Ovary (tissue), 10 donors: Measurements from ENCODE around the gene DNAJA3. TPM values are rescaled to one million over a fixed set of nuclear protein-coding genes. Genes with fewer than 3 reads are reported as not detected.

ENCODE experiments used
- DNase-seq, 5 donors: peaks; one replicate each; pipeline ENCODE4 v3.0.0-alpha.2; 2019 to 2020
- H3K27ac ChIP-seq, 2 donors: fragments of 200-600 bp; one replicate each; pipeline versions ENCODE4 v1.5.1 to v1.8.0; 2019 to 2022
- H3K27me3 ChIP-seq: fragments of 200-600 bp; one replicate; pipeline ENCODE4 v1.8.0; 2022
- H3K36me3 ChIP-seq: fragments of 200-600 bp; sonication (generic); one replicate; pipeline ENCODE4 v1.5.1; 2019
- H3K4me1 ChIP-seq: one replicate; pipeline ENCODE4 v1.8.1; 2013; ENCODE audit warnings: mild to moderate bottlenecking, moderate library complexity; ENCODE audit not compliant: insufficient read depth
- H3K4me3 ChIP-seq: fragments of 200-600 bp; sonication (generic); one replicate; pipeline ENCODE4 v1.5.1; 2017
- H3K9me3 ChIP-seq, 2 donors: fragments of 200-600 bp in 1 of 2; sonication (generic) in 1 of 2; one replicate each; pipeline versions ENCODE4 v1.5.1 to v1.8.1; 2013 to 2019; ENCODE audit warnings: mild to moderate bottlenecking in 1 of 2, moderate library complexity in 1 of 2
- CTCF ChIP-seq, 3 donors: fragments of 450-650 bp in 2 of 3; fragments of 200-600 bp in 1 of 3; IDR thresholded peaks; one replicate each; pipeline versions ENCODE4 v1.5.1 to v1.8.0; 2016 to 2022; ENCODE audit warnings: antibody characterized with exemption in 3 of 3, mild to moderate bottlenecking in 1 of 3
- EP300 ChIP-seq: sonication (generic); formaldehyde crosslinking; IDR thresholded peaks from one replicate; pipeline ENCODE4 v1.6.1; 2017; ENCODE audit warnings: antibody characterized with exemption
- POLR2A ChIP-seq: fragments of 450-650 bp; IDR thresholded peaks from one replicate; pipeline ENCODE4 v1.6.1; 2017; ENCODE audit warnings: antibody characterized with exemption, mild to moderate bottlenecking, moderate library complexity
- WGBS, 3 donors: extraction: QIAGEN DNeasy Blood & Tissue Kit in 1 of 3; methylation state at CpG; one replicate each; pipeline versions ENCODE4 v1.1.5 to v1.1.7; 2013 to 2017; 5-methylcytosine and 5-hydroxymethylcytosine counted together
- intact Hi-C, 4 donors: fragments of 100-400 bp; cut with DNase I; formaldehyde crosslinking; loops; one replicate each; pipeline versions ENCODE4 v1.11.0 to v1.15.1; 2022 to 2023
- long read RNA-seq, 3 donors: library from polyadenylated mRNA in 2 of 3; unstranded in 2 of 3; transcript quantifications; one replicate each; pipeline ENCODE4 v2.0.0 and lab custom pipeline, GENCODE V29; 2021 to 2026
- polyA plus RNA-seq, 2 donors: library from polyadenylated mRNA; stranded (reverse); fragments of 200-250 nt in 1 of 2; fragments of 350-450 nt in 1 of 2; fragmentation: Illumina TruSeq in 1 of 2; extraction: RNeasy Lipid Tissue Mini Kit (QIAGEN cat#74804) in 1 of 2; gene quantifications; one replicate each; pipeline ENCODE4 v1.2.3, GENCODE V29; 2013 to 2014
- total RNA-seq, 7 donors: library from RNA; depleted of rRNA in 2 of 7; stranded (reverse); fragments of >200 nt in 2 of 7; fragmentation: NEBNext Ultra II Directional in 3 of 7; extraction: Animal tissue kit (Norgen Biotek cat#: 25700) in 3 of 7; gene quantifications; one replicate each; pipeline versions ENCODE4 v1.1.0 to v1.2.4, GENCODE V29; 2016 to 2023
- donor health status: DM: no; HTN: no; CAD: no; lungs with moderate emphysema.
- donor health status: DM: no; HTN: no; CAD: no.
- donor health status: Bipolar disorder and iron deficiency.
- donor health status: DM: yes; HTN: yes; CAD: no.
- donor health status: DM: no; HTN: no; CAD: no.
- donor health status: DM: yes; HTN: yes; CAD: no.

Gene DNAJA3
- 10 to 100 TPM; 32.5 to 47.0 (median 39.0) TPM for total RNA-seq
- polyA plus RNA-seq: 10 to 100 TPM; 26.4 to 35.0 TPM
- long read RNA-seq, donor 1, transcript DNAJA3-202 (11 exons, 2,591 nt): major isoform, 180 of 279 reads
- long read RNA-seq, donor 1, transcript DNAJA3-201 (12 exons, 2,763 nt): minor isoform, 65 of 279 reads
- long read RNA-seq, donor 1, partial matches to known transcripts: 10 of 279 reads
- long read RNA-seq, donor 1, other reads (novel, unspliced or antisense): 22 of 279 reads
- long read RNA-seq, donor 2, transcript DNAJA3-202 (11 exons, 2,591 nt): major isoform, 14 of 43 reads
- long read RNA-seq, donor 2, transcript DNAJA3-201 (12 exons, 2,763 nt): minor isoform, 12 of 43 reads
- long read RNA-seq, donor 2, transcript DNAJA3-208 (3 exons, 403 nt): minor isoform, 6 of 43 reads
- long read RNA-seq, donor 2, partial matches to known transcripts: 10 of 43 reads
- long read RNA-seq, donor 2, other reads (novel, unspliced or antisense): 0 of 43 reads
- long read RNA-seq, donor 3, transcript DNAJA3-202 (11 exons, 2,591 nt): major isoform, 70 of 119 reads
- long read RNA-seq, donor 3, transcript DNAJA3-201 (12 exons, 2,763 nt): minor isoform, 31 of 119 reads
- long read RNA-seq, donor 3, partial matches to known transcripts: 7 of 119 reads
- long read RNA-seq, donor 3, other reads (novel, unspliced or antisense): 11 of 119 reads

- H3K27ac ChIP-seq: peak within 1 kb of the TSS; percentile 89 to 97
- no peak for TF ChIP-seq EP300
- peak; percentile 74 for TF ChIP-seq POLR2A
- peak in 1 of 3 donors; percentile 36 for TF ChIP-seq CTCF (IDR thresholded peaks at IDR 0.05)
- no peaks in the 10 kb centered on the region for H3K27me3 ChIP-seq
- H3K36me3 ChIP-seq: no peaks in the 10 kb centered on the region
- no peaks in the 10 kb centered on the region for H3K9me3 ChIP-seq
- peaks cover 3% of the 10 kb centered on the region for H3K4me1 ChIP-seq
- 0% methylated on average over 57 to 68 of the region's 68 CpGs for WGBS, 3 donors
- intact Hi-C loops: no loop called here
- H3K4me3 ChIP-seq: peak within 1 kb of the TSS; percentile 80
- peak; percentile 89 to 94 (median 92) for DNase-seq
These were observed at the start of gene DNAJA3 for GRCh38 chr16:4425378-4426020. Gene DNAJA3, plus strand, starts transcription at chr16:4425868. Its CDS starts 14 bp downstream, at chr16:4425882.

- H3K9me3 ChIP-seq: no peaks in the 10 kb centered on the region
- WGBS, 3 donors: 15 to 30% (median 19%) methylated on average over 15 to 31 of the region's 31 CpGs
- TF ChIP-seq POLR2A (no peak), CTCF (IDR thresholded peaks at IDR 0.05) (no peak), EP300 (no peak)
- H3K36me3 ChIP-seq: no peaks in the 10 kb centered on the region
- intact Hi-C loops: no loop called here
- DNase-seq: peak; percentile 95 to 97 (median 96)
- peaks cover 40% of the 10 kb centered on the region for H3K4me1 ChIP-seq
- no peaks in the 10 kb centered on the region for H3K27me3 ChIP-seq
- peak overlapping the region; percentile 87 to 91 for H3K27ac ChIP-seq
- H3K4me3 ChIP-seq: no peak overlapping the region
These were observed 49.4 kb upstream of the DNAJA3 start for GRCh38 chr16:4376126-4376892.

GRCh38 chr16:4376893-4377572, 48.6 kb upstream of the DNAJA3 start:
- no peaks in the 10 kb centered on the region for H3K27me3 ChIP-seq
- TF ChIP-seq EP300: no peak
- TF ChIP-seq CTCF (IDR thresholded peaks at IDR 0.05): no peak
- TF ChIP-seq POLR2A: no peak
- intact Hi-C loops: no loop called here
- H3K36me3 ChIP-seq: no peaks in the 10 kb centered on the region
- no peaks in the 10 kb centered on the region for H3K9me3 ChIP-seq
- WGBS, 3 donors: 45 to 58% (median 48%) methylated on average over 27 of the region's 27 CpGs
- DNase-seq: peak in 1 of 5 donors; percentile 64
- H3K4me3 ChIP-seq: no peak overlapping the region
- peaks cover 38% of the 10 kb centered on the region for H3K4me1 ChIP-seq
- peak overlapping the region; percentile 87 to 91 for H3K27ac ChIP-seq
